HEK293T (cell line): ENCODE results near the gene CNGB1.

Experiments
- CTCF ChIA-PET: fragments of 350-600 bp; formaldehyde crosslinking; extraction: SDS; loops from one replicate; lab custom pipeline; 2021; ENCODE audit warnings: antibody characterized with exemption, inconsistent platforms; lab: Yijun Ruan, JAX
- POLR2A ChIA-PET: fragments of 350-600 bp; formaldehyde crosslinking; extraction: SDS; loops from one replicate; lab custom pipeline; 2020; ENCODE audit warnings: antibody characterized with exemption, inconsistent platforms; lab: Yijun Ruan, JAX
- DNase-seq: peaks from one replicate; pipeline ENCODE4 v3.0.0; 2012; ENCODE audit warnings: mixed read lengths; ENCODE audit errors: extremely low spot score
- ARNT ChIP-seq: fragments of 450-650 bp; IDR thresholded peaks from 2 replicates; pipeline ENCODE4 v1.6.1; 2017; ENCODE audit warnings: mild to moderate bottlenecking
- BHLHE40 ChIP-seq: fragments of 450-650 bp; IDR thresholded peaks from 2 replicates; pipeline ENCODE4 v1.6.1; 2016; ENCODE audit warnings: mild to moderate bottlenecking, moderate library complexity, borderline replicate concordance
- CTBP1 ChIP-seq: fragments of 450-650 bp; IDR thresholded peaks from 2 replicates; pipeline ENCODE4 v1.6.1; 2016; ENCODE audit warnings: borderline replicate concordance
- ELF4 ChIP-seq: fragments of 450-650 bp; IDR thresholded peaks from 2 replicates; pipeline ENCODE4 v1.6.1; 2017; ENCODE audit warnings: antibody characterized with exemption
- FOXA1 ChIP-seq: fragments of 450-650 bp; IDR thresholded peaks from 2 replicates; pipeline ENCODE4 v1.6.1; 2016; ENCODE audit warnings: mild to moderate bottlenecking
- FOXK2 ChIP-seq: fragments of 450-650 bp; IDR thresholded peaks from 2 replicates; pipeline ENCODE4 v1.6.1; 2016; ENCODE audit warnings: mild to moderate bottlenecking
- FOXM1 ChIP-seq: fragments of 450-650 bp; IDR thresholded peaks from 2 replicates; pipeline ENCODE4 v1.6.1; 2017; ENCODE audit warnings: mild to moderate bottlenecking, borderline replicate concordance
- HDGF ChIP-seq: fragments of 450-650 bp; IDR thresholded peaks from 2 replicates; pipeline ENCODE4 v1.6.1; 2017; ENCODE audit warnings: antibody characterized with exemption, borderline replicate concordance
- L3MBTL2 ChIP-seq: fragments of 450-650 bp; conservative IDR thresholded peaks from 2 replicates; pipeline ENCODE4 v1.6.1; 2016; ENCODE audit warnings: mild to moderate bottlenecking
- LEF1 ChIP-seq: fragments of 450-650 bp; IDR thresholded peaks from 2 replicates; pipeline ENCODE4 v1.6.1; 2017; ENCODE audit warnings: mild to moderate bottlenecking, borderline replicate concordance
- NFRKB ChIP-seq: fragments of 450-650 bp; IDR thresholded peaks from 2 replicates; pipeline ENCODE4 v1.6.1; 2016; ENCODE audit warnings: mild to moderate bottlenecking, moderate library complexity
- SP1 ChIP-seq: fragments of 450-650 bp; IDR thresholded peaks from 2 replicates; pipeline ENCODE4 v1.6.1; 2017
- SUZ12 ChIP-seq: fragments of 450-650 bp; IDR thresholded peaks from 2 replicates; pipeline ENCODE4 v1.6.1; 2016; ENCODE audit warnings: mild to moderate bottlenecking
- TARDBP ChIP-seq: fragments of 450-650 bp; IDR thresholded peaks from 2 replicates; pipeline ENCODE4 v1.6.1; 2016
- ZNF384 ChIP-seq: fragments of 450-650 bp; IDR thresholded peaks from 2 replicates; pipeline ENCODE4 v1.6.1; 2016
- TF ChIP-seq, protein P1 (sequence below): fragments of 450-650 bp; IDR thresholded peaks from 2 replicates; pipeline ENCODE4 v1.6.1; 2016

Gene CNGB1

GRCh38 chr16:57977418-57978069 lies 6.6 kb upstream of the CNGB1 start:
- TF ChIP-seq, protein P1, sequence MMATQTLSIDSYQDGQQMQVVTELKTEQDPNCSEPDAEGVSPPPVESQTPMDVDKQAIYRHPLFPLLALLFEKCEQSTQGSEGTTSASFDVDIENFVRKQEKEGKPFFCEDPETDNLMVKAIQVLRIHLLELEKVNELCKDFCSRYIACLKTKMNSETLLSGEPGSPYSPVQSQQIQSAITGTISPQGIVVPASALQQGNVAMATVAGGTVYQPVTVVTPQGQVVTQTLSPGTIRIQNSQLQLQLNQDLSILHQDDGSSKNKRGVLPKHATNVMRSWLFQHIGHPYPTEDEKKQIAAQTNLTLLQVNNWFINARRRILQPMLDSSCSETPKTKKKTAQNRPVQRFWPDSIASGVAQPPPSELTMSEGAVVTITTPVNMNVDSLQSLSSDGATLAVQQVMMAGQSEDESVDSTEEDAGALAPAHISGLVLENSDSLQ, result no peak
- TF ChIP-seq FOXA1 (no peak), ZNF384 (no peak), SP1 (no peak), ELF4 (no peak), FOXK2 (no peak), NFRKB (no peak), LEF1 (no peak)
- CTCF ChIA-PET, result interaction anchor here (0.7 kb wide), 1 partner anchor 962 kb away, joined by 3 read pairs; no protein-coding TSS in a partner anchor
- POLR2A ChIA-PET, result no interaction called here
- DNase-seq, result no peak

GRCh38 chr16:57976331-57976796 lies 5.4 kb upstream of the CNGB1 start:
- CTCF ChIA-PET, result no interaction called here

GRCh38 chr16:57972306-57972705 lies 1.4 kb upstream of the CNGB1 start:
- ChIA-PET CTCF (interaction anchor here (0.6 kb wide), 1 partner anchor 40 kb away, joined by 5 read pairs; no protein-coding TSS in a partner anchor), POLR2A (interaction anchor here (0.9 kb wide), 1 partner anchor 12 kb away, joined by 3 read pairs; no protein-coding TSS in a partner anchor)
- TF ChIP-seq LEF1 (no peak), FOXA1 (no peak)

More at GRCh38 chr16:57976331-57976796, 5.4 kb upstream of the CNGB1 start:
- no peak for DNase-seq
- POLR2A ChIA-PET, result no interaction called here
- TF ChIP-seq ZNF384 (no peak), BHLHE40 (no peak), SP1 (no peak), FOXA1 (no peak), FOXK2 (no peak), L3MBTL2 (no peak), ELF4 (no peak)
- TF ChIP-seq, protein P1, result no peak

GRCh38 chr16:57971848-57972247 lies 920 bp upstream of the CNGB1 start:
- POLR2A ChIA-PET, result interaction anchor here (0.9 kb wide), 1 partner anchor 13 kb away, joined by 3 read pairs; no protein-coding TSS in a partner anchor
- CTCF ChIA-PET, result interaction anchor here (0.6 kb wide), 1 partner anchor 40 kb away, joined by 5 read pairs; no protein-coding TSS in a partner anchor
- DNase-seq, result no peak
- TF ChIP-seq HDGF, result no peak
- TF ChIP-seq BHLHE40, result no peak
- TF ChIP-seq ARNT, result no peak
- no peak for TF ChIP-seq L3MBTL2
- TF ChIP-seq LEF1, result no peak
- TF ChIP-seq, protein P1, result no peak
- TF ChIP-seq FOXK2, result no peak
- TF ChIP-seq NFRKB, result no peak
- TF ChIP-seq ELF4, result no peak
- TF ChIP-seq TARDBP, result no peak
- no peak for TF ChIP-seq ZNF384
- TF ChIP-seq CTBP1, result no peak
- TF ChIP-seq FOXM1, result no peak
- no peak for TF ChIP-seq SP1
- TF ChIP-seq SUZ12, result no peak
- TF ChIP-seq FOXA1, result no peak

More at GRCh38 chr16:57972306-57972705, 1.4 kb upstream of the CNGB1 start:
- no peak for DNase-seq

GRCh38 chr16:57970319-57970718 lies 609 bp downstream of the CNGB1 start:
- no peak for TF ChIP-seq FOXK2
- TF ChIP-seq, protein P1, result no peak
- TF ChIP-seq BHLHE40, result no peak
- TF ChIP-seq NFRKB, result no peak
- TF ChIP-seq SP1, result no peak
- no peak for TF ChIP-seq TARDBP
- TF ChIP-seq L3MBTL2, result no peak
- TF ChIP-seq ELF4, result no peak
- TF ChIP-seq HDGF, result no peak
- TF ChIP-seq SUZ12, result no peak
- no peak for TF ChIP-seq FOXM1
- no peak for TF ChIP-seq LEF1
- no peak for TF ChIP-seq ARNT
- no peak for TF ChIP-seq FOXA1
- no peak for TF ChIP-seq CTBP1
- CTCF ChIA-PET, result no interaction called here
- DNase-seq, result no peak
- POLR2A ChIA-PET, result no interaction called here

- ChIA-PET CTCF (interaction anchor here (0.6 kb wide), 1 partner anchor 68 kb away, joined by 3 read pairs; no protein-coding TSS in a partner anchor), POLR2A (no interaction called here)
- TF ChIP-seq, protein P1, result no peak
- TF ChIP-seq CTBP1 (no peak), FOXM1 (no peak), BHLHE40 (no peak), ZNF384 (no peak), LEF1 (no peak), SUZ12 (no peak), ARNT (no peak), NFRKB (no peak), SP1 (no peak), FOXA1 (no peak)
- no peak for DNase-seq
These were observed 1.3 kb downstream of the CNGB1 start for GRCh38 chr16:57969451-57970123.
